Measurements from ENCODE around the gene HPX.

Gene HPX

GRCh38 chr11:6457581-6458320, 17.0 kb upstream of the HPX start:
- Histone ChIP-seq H3K36me3 (ENCODE audit: insufficient read depth, low read length) (peaks cover 19% of the 10 kb centered on the region), H3K9me3 (ENCODE audit: insufficient read depth, low read length, severe bottlenecking) (no peaks in the 10 kb centered on the region), H4K20me1 (ENCODE audit: insufficient read depth, low read length) (no peaks in the 10 kb centered on the region), H2AFZ (ENCODE audit: low read depth, low read length) (no peak overlapping the region), H3K27me3 (ENCODE audit: insufficient read depth, low read length, poor library complexity) (no peaks in the 10 kb centered on the region), H3K9ac (ENCODE audit: low read depth, low read length) (no peak overlapping the region), H3K4me2 (ENCODE audit: insufficient read depth, low read length) (no peak overlapping the region), H3K4me3 (ENCODE audit: low read depth in 1 of 2, low read length in 2 of 2) (no peak overlapping the region), H3K79me2 (ENCODE audit: insufficient read depth, low read length) (no peaks in the 10 kb centered on the region), H3K4me1 (ENCODE audit: insufficient read depth, low read length) (no peaks in the 10 kb centered on the region), H3K27ac (ENCODE audit: low read length) (no peak overlapping the region)
- no peak for DNase-seq
- no peak for TF ChIP-seq EZH2 (IDR thresholded peaks at IDR 0.05; ENCODE audit: borderline replicate concordance, low read depth, low read length, severe bottlenecking)
- TF ChIP-seq, protein P1, sequence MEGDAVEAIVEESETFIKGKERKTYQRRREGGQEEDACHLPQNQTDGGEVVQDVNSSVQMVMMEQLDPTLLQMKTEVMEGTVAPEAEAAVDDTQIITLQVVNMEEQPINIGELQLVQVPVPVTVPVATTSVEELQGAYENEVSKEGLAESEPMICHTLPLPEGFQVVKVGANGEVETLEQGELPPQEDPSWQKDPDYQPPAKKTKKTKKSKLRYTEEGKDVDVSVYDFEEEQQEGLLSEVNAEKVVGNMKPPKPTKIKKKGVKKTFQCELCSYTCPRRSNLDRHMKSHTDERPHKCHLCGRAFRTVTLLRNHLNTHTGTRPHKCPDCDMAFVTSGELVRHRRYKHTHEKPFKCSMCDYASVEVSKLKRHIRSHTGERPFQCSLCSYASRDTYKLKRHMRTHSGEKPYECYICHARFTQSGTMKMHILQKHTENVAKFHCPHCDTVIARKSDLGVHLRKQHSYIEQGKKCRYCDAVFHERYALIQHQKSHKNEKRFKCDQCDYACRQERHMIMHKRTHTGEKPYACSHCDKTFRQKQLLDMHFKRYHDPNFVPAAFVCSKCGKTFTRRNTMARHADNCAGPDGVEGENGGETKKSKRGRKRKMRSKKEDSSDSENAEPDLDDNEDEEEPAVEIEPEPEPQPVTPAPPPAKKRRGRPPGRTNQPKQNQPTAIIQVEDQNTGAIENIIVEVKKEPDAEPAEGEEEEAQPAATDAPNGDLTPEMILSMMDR (IDR thresholded peaks at IDR 0.05; ENCODE audit: borderline replicate concordance, extremely low read depth, low read length, poor library complexity, severe bottlenecking): no peak
- no peak for ATAC-seq (ENCODE audit: insufficient read depth, low read depth)

- no peaks in the 10 kb centered on the region for H3K4me1 ChIP-seq (ENCODE audit: insufficient read depth, low read length)
- H3K9ac ChIP-seq (ENCODE audit: low read depth, low read length): no peak overlapping the region
- H3K9me3 ChIP-seq (ENCODE audit: insufficient read depth, low read length, severe bottlenecking): no peaks in the 10 kb centered on the region
- ATAC-seq (ENCODE audit: insufficient read depth, low read depth) (no peak), DNase-seq (no peak)
- H3K79me2 ChIP-seq (ENCODE audit: insufficient read depth, low read length): no peaks in the 10 kb centered on the region
- H2AFZ ChIP-seq (ENCODE audit: low read depth, low read length): no peak overlapping the region
- H3K4me2 ChIP-seq (ENCODE audit: insufficient read depth, low read length): no peak overlapping the region
- peaks cover 22% of the 10 kb centered on the region for H3K36me3 ChIP-seq (ENCODE audit: insufficient read depth, low read length)
- no peaks in the 10 kb centered on the region for H4K20me1 ChIP-seq (ENCODE audit: insufficient read depth, low read length)
- no peaks in the 10 kb centered on the region for H3K27me3 ChIP-seq (ENCODE audit: insufficient read depth, low read length, poor library complexity)
- no peak overlapping the region for H3K4me3 ChIP-seq (ENCODE audit: low read depth in 1 of 2, low read length in 2 of 2)
- H3K27ac ChIP-seq (ENCODE audit: low read length): no peak overlapping the region
- TF ChIP-seq, protein P1 (IDR thresholded peaks at IDR 0.05; ENCODE audit: borderline replicate concordance, extremely low read depth, low read length, poor library complexity, severe bottlenecking): no peak
- TF ChIP-seq EZH2 (IDR thresholded peaks at IDR 0.05; ENCODE audit: borderline replicate concordance, low read depth, low read length, severe bottlenecking): no peak
Measured at GRCh38 chr11:6456361-6457073, 15.7 kb upstream of the HPX start.

- no peak overlapping the region for H2AFZ ChIP-seq (ENCODE audit: low read depth, low read length)
Measured at GRCh38 chr11:6455070-6455469, 14.3 kb upstream of the HPX start.

More at GRCh38 chr11:6455070-6455469, 14.3 kb upstream of the HPX start:
- no peak for DNase-seq
- Histone ChIP-seq H3K9me3 (ENCODE audit: insufficient read depth, low read length, severe bottlenecking) (no peaks in the 10 kb centered on the region), H3K27ac (ENCODE audit: low read length) (no peak overlapping the region), H3K27me3 (ENCODE audit: insufficient read depth, low read length, poor library complexity) (no peaks in the 10 kb centered on the region), H3K36me3 (ENCODE audit: insufficient read depth, low read length) (peaks cover 30% of the 10 kb centered on the region), H4K20me1 (ENCODE audit: insufficient read depth, low read length) (no peaks in the 10 kb centered on the region), H3K4me1 (ENCODE audit: insufficient read depth, low read length) (no peaks in the 10 kb centered on the region), H3K4me3 (ENCODE audit: low read depth in 1 of 2, low read length in 2 of 2) (no peak overlapping the region), H3K4me2 (ENCODE audit: insufficient read depth, low read length) (no peak overlapping the region), H3K9ac (ENCODE audit: low read depth, low read length) (no peak overlapping the region), H3K79me2 (ENCODE audit: insufficient read depth, low read length) (no peaks in the 10 kb centered on the region)
- TF ChIP-seq, protein P1 (IDR thresholded peaks at IDR 0.05; ENCODE audit: borderline replicate concordance, extremely low read depth, low read length, poor library complexity, severe bottlenecking): no peak
- no peak for TF ChIP-seq EZH2 (IDR thresholded peaks at IDR 0.05; ENCODE audit: borderline replicate concordance, low read depth, low read length, severe bottlenecking)
- no peak for ATAC-seq (ENCODE audit: insufficient read depth, low read depth)

All from DND-41 (cell line).